Left cardiac atrium (tissue), 4 donors: ENCODE results near the gene CACNA1G. TPM values are rescaled to one million over a fixed set of nuclear protein-coding genes. Genes with fewer than 3 reads are reported as not detected.

Experiments used
- ATAC-seq, 2 donors: fragments of 200-7000 bp; cut with Tn5 transposase; one replicate each; pipeline ENCODE4 v1.9.1; 2020; ENCODE audit warnings: mild to moderate bottlenecking in 2 of 2, moderate library complexity in 2 of 2
- DNase-seq: peaks from one replicate; pipeline ENCODE4 v3.0.0-alpha.2; 2020
- intact Hi-C, 2 donors: fragments of 100-400 bp; cut with DNase I; formaldehyde crosslinking; loops; one replicate each; pipeline versions ENCODE4 v1.14.1 to v1.15.1; 2022 to 2023
- total RNA-seq, 2 donors: library from RNA; stranded (reverse); fragmentation: NEBNext Ultra II Directional; extraction: Animal tissue kit (Norgen Biotek cat#: 25700); gene quantifications; one replicate each; pipeline ENCODE4 v1.2.1, GENCODE V29; 2021
- donor health status: DM: no; HTN: yes; CAD: no.
- donor health status: DM: no; HTN: yes; CAD: no; lungs with severe emphysema.
- donor health status: DM: yes; HTN: yes; CAD: no.
- donor health status: Dilated cardiomyopathy.

Gene CACNA1G
- total RNA-seq, 2 donors from 2014 or later, result 5.7 to 6.9 TPM

DNA sequence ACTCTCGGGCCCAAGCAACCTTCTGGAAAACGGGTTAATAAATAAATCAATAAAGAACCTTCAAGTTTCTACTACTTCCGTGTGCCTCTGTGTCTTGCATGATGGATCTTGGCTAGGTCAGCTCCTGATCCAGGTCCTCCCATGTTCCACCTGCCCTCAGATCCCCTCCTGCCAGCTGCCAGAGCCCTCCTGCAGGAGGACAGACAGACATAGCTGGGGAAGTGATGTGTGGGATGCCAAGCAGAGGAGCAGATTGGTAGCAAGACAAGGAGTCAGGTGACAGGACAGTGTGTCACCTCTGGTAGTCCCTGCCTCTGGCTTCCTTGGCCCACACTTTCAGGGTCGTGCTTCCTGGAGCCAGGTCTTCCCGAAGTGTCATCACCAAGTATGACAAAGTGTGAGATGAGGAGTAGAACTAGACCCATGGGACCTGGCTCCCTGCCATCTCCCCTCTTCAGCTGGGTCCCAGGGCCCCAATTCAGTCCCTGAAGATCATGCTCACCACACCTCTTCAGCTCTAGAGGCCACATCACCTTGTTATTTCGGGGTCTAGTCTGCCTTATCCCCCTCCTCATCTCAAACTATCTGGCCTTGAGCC, 29.0 kb upstream of the CACNA1G start:
- peak in 1 of 2 donors; percentile 11 for ATAC-seq
- intact Hi-C loops, result loop anchor here in 1 of 2 donors (2.0 kb wide), 1 partner anchor 49 kb away; no protein-coding TSS in a partner anchor

DNA sequence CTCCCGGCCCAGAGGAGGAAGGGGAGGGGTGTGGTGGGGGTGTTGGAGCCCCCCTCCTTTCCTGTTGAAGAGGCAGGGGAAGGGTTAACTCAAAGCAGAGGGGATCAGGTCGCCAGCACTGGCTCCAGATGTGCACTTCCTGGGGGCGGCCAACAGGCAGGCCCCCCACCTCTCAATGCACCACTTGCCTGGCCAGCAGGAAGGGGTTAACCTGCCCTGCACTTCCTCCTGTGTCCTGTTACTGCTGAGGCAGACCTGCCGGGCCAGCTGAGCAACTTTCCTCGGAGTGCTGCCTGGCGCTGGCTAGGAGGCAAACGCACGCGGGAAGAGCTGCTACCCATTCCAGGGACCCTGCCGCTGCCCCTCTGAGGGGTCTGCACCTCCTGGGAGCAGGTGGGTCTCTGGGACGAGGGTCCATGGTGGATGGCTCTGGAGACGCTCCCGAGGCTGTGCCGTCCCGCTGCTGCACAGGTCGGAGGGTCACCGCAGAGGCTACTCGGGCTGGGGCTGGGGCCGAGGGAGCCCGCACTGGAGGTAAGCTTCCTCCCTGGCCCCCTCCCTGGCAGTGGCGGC, 28.0 kb upstream of the CACNA1G start, which contains the start of gene EPN3:
Gene EPN3, plus strand, starts transcription at position 284 of the 573 bp plus-strand sequence. CDS start 3,822 bp downstream, outside the sequence.
- DNase-seq (no peak), ATAC-seq (peak in 1 of 2 donors; percentile 16)
- intact Hi-C loops, result loop anchor here in 1 of 2 donors (2.0 kb wide), 1 partner anchor 50 kb away; no protein-coding TSS in a partner anchor

More for the DNA sequence above, 29.0 kb upstream of the CACNA1G start:
- no peak for DNase-seq

DNA sequence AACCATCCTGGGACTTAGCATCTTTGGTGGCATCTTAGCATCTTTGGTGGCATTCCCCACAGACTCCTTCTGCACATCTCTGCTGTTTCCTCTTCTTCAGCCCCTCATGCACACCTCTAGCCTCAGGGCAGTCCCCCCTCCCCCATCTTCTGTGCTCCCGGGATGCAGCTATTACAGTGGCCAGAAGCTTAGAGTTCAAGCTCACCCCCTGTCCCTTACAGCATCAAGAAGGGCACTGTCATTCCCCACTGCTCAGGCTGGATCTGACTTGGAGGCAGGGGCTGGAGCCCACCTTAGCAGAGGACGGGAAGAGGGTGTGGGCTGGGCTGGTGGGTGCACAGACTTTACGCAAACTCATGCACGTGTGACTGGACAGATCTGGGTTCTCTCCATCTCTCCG, 27.3 kb upstream of the CACNA1G start:
- ATAC-seq, result peak in 1 of 2 donors; percentile 8
- DNase-seq, result no peak
- intact Hi-C loops, result loop anchor here in 1 of 2 donors (2.0 kb wide), 1 partner anchor 50 kb away; no protein-coding TSS in a partner anchor

DNA sequence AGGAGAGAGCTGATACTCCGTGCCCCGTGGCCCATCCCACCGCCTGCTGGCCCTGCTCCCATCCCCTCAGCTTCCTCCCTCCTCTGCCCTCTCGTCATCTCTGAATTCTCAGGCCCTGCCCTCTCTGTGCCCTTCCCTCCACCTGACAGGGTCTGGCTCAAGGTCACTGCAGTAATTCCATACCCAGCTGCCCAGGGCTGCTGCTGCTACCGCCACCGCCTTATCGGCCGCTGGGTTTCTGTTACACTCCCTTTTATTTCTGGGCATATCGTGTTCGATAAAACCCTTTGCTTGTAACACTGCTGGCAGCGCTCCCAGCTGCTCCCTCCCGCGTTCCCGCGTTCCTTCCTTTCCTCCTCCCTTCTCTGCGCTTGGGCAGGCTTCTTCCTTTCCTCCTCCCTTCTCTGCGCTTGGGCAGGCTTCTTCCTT, 26.8 kb upstream of the CACNA1G start:
- ATAC-seq (peak; percentile 62 to 74), DNase-seq (peak; percentile 79)
- intact Hi-C loops, result loop anchor here in 1 of 2 donors (2.0 kb wide), 1 partner anchor 51 kb away; no protein-coding TSS in a partner anchor

DNA sequence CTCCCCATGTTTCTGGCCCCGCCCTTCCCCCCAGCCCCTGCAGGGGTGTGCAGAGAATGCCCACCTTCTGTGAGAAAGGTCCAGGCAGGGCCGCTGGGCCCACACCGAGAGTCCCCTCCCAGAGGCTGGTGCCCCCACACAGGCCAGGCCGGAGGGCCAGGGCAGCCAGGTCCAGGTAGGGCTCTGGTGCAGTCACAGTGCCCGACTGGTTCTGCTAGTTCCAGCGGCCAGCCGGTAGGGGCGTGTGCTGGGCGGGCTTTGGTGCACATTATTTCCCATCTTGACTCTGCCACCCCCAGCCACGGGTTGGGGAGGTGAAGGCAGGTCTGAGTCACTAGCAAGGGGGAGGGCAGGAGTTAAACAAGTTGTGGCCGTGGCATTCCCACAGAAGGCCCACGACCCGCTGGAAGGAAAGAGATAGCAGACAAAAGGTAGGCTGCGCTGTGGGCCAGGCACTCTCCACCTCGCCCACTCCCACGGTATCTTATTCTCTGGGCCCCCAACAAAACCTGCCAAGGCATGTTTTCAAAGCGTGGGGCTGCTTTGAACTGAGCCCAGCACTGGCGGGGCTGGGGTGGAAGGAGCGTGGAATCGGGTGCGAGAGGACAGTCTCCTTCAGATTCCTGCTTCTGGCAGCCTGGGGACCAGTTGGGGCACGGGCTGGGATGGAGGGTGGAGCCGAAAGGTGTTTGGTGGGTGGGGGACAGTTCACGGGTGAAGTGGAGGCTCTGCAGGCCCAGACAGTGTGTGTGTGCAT, 26.1 kb upstream of the CACNA1G start:
- peak; percentile 58 to 71 for ATAC-seq
- intact Hi-C loops, result no loop called here
- peak; percentile 48 for DNase-seq

DNA sequence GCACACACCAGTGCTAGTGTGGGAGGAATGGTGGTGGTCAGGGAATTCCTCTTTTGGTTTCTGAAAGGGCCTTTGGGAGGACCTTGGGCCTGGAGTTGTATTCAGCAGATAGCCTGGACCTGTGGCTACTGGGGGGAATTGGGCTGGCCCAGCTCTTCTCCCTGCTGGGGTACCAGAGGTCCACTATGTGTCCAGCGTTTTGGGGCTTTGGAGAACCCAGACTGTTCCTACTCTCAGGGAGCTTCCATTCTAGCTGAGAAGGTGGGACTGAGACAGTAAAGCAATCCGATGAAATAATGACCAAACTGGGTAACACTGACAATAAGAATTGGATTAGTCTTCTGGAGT, 25.6 kb upstream of the CACNA1G start:
- no peak for DNase-seq
- no peak for ATAC-seq
- intact Hi-C loops, result no loop called here

DNA sequence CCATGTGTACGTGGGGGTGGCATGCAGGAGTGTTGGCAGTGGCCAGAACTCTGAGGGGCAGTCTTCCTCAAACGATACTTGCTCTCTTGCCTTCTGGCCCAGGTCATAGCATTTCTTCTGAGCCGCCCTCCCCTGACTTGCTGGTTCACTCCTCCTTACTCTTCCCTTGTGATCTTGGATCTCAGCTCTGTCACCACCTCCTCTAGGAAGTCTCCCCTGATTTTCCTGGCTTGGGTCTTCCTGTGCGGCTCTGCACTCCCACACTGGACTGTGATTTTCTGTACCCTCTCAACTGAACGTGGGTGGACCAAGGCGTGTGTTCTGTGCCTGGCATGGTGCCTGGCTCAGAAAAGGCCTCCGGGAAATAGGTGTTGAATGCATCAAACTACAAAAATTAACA, 25.1 kb upstream of the CACNA1G start:
- ATAC-seq, result no peak
- intact Hi-C loops, result no loop called here
- DNase-seq, result no peak

DNA sequence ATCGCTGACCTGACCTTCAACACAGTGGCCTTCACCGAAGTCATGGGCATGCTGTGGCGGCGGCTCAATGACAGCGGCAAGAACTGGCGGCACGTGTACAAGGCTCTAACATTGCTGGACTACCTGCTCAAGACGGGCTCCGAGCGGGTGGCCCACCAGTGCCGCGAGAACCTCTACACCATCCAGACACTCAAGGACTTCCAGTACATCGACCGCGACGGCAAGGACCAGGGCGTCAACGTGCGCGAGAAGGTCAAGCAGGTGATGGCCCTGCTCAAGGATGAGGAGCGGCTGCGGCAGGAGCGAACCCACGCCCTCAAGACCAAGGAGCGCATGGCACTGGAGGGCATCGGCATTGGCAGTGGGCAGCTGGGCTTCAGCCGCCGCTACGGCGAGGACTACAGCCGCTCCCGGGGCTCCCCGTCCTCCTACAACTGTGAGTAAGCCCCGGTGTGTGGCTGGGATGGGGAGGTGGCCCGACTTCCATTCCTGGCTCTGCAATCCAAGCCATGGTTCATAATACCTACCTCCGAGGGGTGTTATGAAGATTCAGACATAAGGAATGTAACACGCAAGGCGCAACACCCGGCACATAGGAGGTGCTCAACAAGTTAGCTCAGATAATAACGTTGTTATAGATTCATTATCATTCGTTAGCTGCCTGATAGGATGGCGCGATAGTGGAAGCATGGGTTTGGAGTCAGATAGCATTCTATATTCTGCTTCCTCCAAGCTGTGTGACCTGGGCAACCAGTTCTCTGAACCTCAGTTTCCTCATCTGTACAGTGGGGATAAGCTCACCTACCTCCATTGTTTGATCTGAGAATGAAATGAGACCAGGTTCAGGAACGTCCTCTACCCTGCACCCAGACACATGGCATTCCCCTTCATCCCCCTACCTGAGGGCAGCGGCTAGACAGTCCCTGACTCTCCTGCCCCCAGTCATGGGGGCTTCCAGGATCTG, 23.6 kb upstream of the CACNA1G start:
- intact Hi-C loops, result no loop called here
- ATAC-seq (no peak), DNase-seq (no peak)

DNA sequence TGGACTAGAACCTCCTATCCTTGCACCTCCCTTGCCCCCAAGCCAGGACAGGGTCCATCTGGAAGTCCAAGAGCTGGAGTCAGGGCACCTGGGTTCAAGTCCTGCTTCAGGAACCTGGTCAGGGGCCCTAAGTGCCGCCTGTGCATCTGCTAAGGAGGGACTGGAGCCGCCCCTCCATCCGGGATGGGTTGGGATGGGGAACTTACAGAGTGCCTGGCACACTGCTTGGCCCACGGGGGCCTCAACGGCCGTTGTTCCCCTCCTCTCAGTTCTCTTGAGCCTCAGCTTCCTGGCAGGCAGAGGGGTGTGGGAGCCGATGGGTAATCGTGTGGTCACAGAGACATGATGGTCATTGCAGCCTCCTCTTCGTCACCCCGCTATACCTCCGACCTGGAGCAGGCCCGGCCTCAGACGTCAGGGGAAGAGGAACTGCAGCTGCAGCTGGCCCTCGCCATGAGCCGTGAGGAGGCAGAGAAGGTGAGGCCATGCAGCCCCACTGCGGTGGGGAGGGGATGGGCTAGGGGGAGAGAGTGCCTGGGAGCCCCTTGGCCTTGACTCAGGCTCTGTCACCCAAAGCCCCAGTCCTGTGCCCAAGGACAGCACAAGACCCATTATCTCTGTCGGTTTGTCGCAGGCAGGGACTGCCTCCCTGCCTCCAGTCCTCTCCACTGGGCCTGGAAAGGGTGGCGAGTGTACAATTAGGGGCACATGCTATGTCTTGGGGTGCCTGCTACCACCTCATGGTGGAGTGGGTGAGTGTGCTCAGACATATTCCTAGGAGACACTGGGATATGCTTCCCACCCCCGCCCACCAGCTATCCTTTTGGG, 22.6 kb upstream of the CACNA1G start:
- ATAC-seq, result no peak
- DNase-seq, result no peak
- intact Hi-C loops, result no loop called here

DNA sequence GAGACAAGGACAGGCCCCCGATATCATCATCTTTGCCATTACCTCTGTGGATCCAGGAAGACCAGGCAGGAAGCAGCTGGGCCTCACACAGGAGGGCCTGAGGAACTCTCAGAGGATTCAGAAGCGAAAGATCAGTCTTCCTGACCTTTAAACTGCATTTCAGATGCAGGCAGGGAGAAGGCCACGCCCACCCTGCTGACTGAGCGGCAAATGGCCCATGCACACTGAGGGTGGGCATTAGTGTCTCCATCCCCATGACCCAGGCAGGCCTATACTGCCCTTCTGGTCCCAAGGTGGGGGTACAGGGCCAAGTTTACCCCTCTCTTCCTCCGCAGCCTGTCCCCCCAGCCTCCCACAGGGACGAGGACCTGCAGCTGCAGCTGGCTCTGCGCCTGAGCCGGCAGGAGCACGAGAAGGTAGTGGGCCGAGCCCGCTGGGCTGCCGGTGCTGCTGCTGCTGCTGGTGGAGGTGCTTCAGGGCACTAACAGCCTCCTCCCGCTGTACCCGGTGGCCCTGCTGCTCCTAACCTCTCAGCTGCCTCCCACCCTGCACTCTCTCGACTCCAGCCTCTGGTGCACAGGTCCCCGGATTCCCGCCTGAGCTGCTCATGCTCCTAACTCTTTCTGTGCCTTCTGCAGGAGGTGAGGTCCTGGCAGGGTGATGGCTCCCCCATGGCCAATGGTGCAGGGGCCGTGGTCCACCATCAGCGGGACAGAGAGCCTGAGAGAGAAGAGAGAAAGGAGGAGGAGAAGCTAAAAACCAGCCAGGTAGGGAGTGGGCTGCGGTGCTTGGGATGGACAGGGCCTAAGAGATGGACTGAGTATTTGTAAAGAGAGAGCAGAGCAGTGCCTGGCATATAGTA, 21.7 kb upstream of the CACNA1G start:
- intact Hi-C loops, result no loop called here

DNA sequence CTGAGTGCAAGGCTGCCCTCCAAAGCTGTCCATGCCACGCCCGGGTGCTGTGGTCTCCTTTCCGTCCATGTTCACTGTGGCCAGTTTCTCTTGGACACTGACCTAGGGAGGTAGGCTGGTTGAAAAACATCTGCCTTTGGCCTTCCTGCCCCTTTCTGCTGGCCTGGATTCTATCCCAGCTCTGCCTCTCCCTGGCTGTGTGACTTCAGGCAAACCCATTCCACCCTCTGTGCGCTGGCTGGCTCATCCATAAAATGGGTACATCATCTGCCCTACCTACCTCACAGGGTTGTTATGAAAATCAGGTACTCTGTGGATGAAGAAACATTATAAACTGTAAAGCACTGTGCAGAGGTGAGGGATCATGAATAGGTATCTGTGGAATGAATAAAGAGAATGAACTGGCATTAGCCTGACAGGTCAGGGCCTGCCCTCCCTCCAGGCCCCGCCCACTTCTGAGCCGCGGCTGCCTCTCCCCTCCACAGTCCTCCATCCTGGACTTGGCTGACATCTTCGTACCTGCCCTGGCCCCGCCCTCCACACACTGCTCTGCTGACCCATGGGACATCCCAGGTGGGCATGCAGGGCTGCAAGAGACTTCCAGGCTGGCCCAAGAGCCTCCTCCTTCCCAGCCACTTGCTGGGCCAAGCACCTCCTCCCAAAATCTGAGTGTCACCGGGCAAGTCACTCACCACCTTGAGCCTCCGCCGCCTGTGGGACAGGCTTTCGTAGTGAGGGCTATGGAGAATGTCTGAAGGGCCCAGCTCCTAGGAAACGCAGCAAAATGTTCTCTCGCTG, 20.6 kb upstream of the CACNA1G start:
- ATAC-seq (no peak), DNase-seq (no peak)
- intact Hi-C loops, result loop anchor here (10.0 kb wide), 3 partner anchors 55 to 415 kb away; no protein-coding TSS in a partner anchor

More for the DNA sequence above, 21.7 kb upstream of the CACNA1G start:
- DNase-seq, result no peak
- ATAC-seq, result no peak

DNA sequence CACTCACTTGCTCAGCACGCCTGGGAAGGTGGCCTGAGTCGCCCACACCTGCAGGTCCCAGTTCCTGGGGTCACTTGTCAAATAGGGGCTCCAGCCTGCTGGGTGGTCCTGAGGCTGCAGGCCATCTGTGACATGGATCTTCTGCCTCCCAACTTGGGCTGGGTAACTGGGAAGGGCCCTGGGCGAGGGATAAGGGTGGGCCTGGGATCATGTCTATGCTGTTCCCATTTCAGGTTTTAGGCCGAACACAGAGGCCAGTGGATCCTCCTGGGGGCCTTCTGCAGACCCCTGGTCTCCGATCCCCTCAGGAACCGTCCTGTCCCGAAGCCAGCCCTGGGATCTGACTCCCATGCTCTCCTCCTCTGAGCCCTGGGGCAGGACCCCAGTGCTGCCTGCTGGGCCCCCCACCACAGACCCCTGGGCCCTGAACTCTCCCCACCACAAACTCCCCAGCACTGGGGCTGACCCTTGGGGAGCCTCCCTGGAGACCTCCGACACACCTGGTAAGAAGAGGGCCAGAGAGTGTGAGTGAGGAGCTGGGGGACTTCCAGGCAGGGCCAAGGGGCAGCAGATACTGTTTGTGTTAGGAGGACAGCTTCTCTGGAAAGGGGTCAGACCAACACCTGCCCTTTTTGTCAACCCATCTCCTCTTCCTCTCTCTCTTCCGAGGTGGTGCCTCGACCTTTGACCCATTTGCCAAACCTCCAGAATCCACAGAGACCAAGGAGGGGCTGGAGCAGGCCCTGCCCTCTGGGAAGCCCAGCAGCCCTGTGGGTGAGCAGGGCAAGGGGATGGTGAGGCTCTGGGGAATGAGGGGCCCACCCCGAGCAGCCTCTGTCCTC, 19.7 kb upstream of the CACNA1G start:
- ATAC-seq (no peak), DNase-seq (no peak)
- intact Hi-C loops, result loop anchor here (10.0 kb wide), 3 partner anchors 56 to 414 kb away; no protein-coding TSS in a partner anchor

DNA sequence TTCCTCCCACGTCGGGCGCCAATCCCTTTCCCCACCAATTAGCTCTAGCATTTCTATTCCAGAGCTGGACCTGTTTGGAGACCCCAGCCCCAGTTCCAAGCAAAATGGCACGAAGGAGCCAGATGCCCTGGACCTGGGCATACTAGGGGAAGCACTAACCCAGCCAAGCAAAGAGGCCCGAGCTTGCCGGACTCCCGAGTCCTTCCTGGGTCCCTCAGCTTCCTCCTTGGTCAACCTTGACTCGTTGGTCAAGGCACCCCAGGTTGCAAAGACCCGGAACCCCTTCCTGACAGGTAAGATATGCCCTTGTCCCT, 19.2 kb upstream of the CACNA1G start:
- ATAC-seq (no peak), DNase-seq (no peak)
- intact Hi-C loops, result loop anchor here (10.0 kb wide), 3 partner anchors 57 to 413 kb away; no protein-coding TSS in a partner anchor

DNA sequence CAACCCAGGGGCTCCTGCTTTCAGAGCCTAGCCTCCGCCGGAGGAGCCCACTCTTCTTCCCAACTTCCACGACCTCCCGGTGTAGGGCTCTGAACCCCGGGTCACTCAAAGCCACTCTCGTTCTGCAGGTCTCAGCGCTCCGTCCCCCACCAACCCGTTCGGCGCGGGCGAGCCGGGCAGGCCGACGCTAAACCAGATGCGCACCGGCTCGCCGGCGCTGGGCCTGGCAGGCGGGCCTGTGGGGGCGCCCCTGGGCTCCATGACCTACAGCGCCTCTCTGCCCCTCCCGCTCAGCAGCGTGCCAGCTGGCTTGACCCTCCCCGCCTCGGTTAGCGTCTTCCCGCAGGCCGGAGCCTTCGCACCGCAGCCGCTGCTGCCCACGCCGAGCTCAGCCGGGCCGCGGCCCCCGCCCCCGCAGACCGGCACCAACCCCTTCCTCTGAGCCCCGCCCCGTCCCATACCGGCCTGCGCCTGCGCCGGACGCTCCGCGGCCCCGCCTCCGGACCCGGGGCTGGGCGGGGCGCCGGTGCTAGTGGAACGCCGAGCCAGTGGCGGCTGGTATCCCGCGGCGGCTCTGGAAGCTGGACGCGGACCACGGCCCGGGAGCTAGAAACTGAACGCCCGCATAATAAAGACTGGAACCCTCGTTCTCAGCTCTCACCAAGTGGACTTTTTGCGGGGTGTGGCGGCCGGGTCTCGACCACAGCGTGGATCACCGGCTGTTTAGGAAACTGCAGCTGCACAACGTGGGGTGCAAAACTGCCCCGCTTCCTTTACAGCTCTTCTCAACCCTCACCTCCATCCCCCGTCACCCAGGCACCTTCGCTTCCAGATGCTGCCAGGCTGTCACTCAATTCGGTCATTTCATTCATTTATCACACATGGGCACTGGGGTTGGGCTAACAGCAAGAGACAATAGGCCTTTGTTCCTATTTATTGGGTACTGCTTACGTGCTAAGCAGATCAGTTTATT, 18.5 kb upstream of the CACNA1G start:
- ATAC-seq (peak; percentile 95), DNase-seq (peak; percentile 90)
- intact Hi-C loops, result loop anchor here (10.0 kb wide), 3 partner anchors 57 to 413 kb away; no protein-coding TSS in a partner anchor
